Renal cortex interstitium (tissue), 11 donors: Measurements from ENCODE around the gene LSM4. TPM values are rescaled to one million over a fixed set of nuclear protein-coding genes. Genes with fewer than 3 reads are reported as not detected.
A peak's percentile ranks its signal among the peaks of the same experiment; 100 is the strongest.
"Not testable (repeated sequence)": the region's sequence is repeated elsewhere in the genome, so short reads cannot be mapped to it uniquely, and the experiment has no call there.

Source experiments
- DNase-seq, 11 donors: peaks; one replicate each; pipeline ENCODE4 v3.0.0-alpha.2; 2013; ENCODE audit warnings: low read depth in 9 of 11, low spot score in 4 of 11; ENCODE audit errors: extremely low read depth in 1 of 11
- polyA plus RNA-seq, 3 donors: library from polyadenylated mRNA; unstranded; fragments of 120-200 nt; gene quantifications; one replicate each; pipeline ENCODE4 v1.2.1, GENCODE V29; 2013; ENCODE audit not compliant: insufficient read length in 3 of 3

LSM4 gene
- polyA plus RNA-seq, 3 donors = 84.2 to 120 (median 108) TPM

GRCh38 chr19:18348818-18349339 is 26.0 kb upstream of the LSM4 start:
- DNase-seq = not testable (repeated sequence)

GRCh38 chr19:18348171-18348570 is 25.3 kb upstream of the LSM4 start:
- no peak for DNase-seq

GRCh38 chr19:18346091-18346490 is 23.2 kb upstream of the LSM4 start:
- no peak for DNase-seq

- no peak for DNase-seq
Measured at GRCh38 chr19:18345296-18345695, 22.4 kb upstream of the LSM4 start.

GRCh38 chr19:18344582-18344950 is 21.7 kb upstream of the LSM4 start:
- DNase-seq = no peak

- no peak for DNase-seq
Measured at GRCh38 chr19:18342090-18342632, 19.3 kb upstream of the LSM4 start.

GRCh38 chr19:18340990-18341868 is 18.4 kb upstream of the LSM4 start:
- no peak for DNase-seq

- DNase-seq = peak in 1 of 11 donors; percentile 42
Measured at GRCh38 chr19:18340190-18340989, 17.5 kb upstream of the LSM4 start, which contains the start of gene PGPEP1. Gene PGPEP1 (plus strand): TSS chr19:18340598. CDS start chr19:18340682, 84 bp downstream.

GRCh38 chr19:18339723-18340122 is 16.8 kb upstream of the LSM4 start:
- no peak for DNase-seq

GRCh38 chr19:18338541-18338940 is 15.7 kb upstream of the LSM4 start:
- no peak for DNase-seq

GRCh38 chr19:18336121-18336520 is 13.2 kb upstream of the LSM4 start:
- no peak for DNase-seq

- no peak for DNase-seq
Measured at GRCh38 chr19:18333680-18334079, 10.8 kb upstream of the LSM4 start.

- no peak for DNase-seq
Measured at GRCh38 chr19:18332917-18333530, 10.1 kb upstream of the LSM4 start.

GRCh38 chr19:18330868-18331267 is 8.0 kb upstream of the LSM4 start:
- DNase-seq = peak in 1 of 11 donors; percentile 37

GRCh38 chr19:18329035-18329376 is 6.1 kb upstream of the LSM4 start:
- no peak for DNase-seq

- peak in 10 of 11 donors; percentile 84 to 97 (median 94) for DNase-seq
Measured at GRCh38 chr19:18328340-18329034, 5.6 kb upstream of the LSM4 start.

- DNase-seq = no peak
Measured at GRCh38 chr19:18326772-18327171, 3.9 kb upstream of the LSM4 start.

GRCh38 chr19:18324373-18324731 is 1.5 kb upstream of the LSM4 start:
- DNase-seq = not testable (repeated sequence)

- no peak for DNase-seq
Measured at GRCh38 chr19:18322318-18322758, 538 bp downstream of the LSM4 start.
